Spleen (tissue), 11 donors: ENCODE results near the gene ARHGAP22. TPM values are rescaled to one million over a fixed set of nuclear protein-coding genes. Genes with fewer than 3 reads are reported as not detected.

ENCODE experiments used
- DNase-seq: peaks from one replicate; pipeline ENCODE4 v3.0.0-alpha.2; 2020
- H3K27ac ChIP-seq, 8 donors: fragments of 200-600 bp; sonication (generic) in 7 of 8; 1 replicate in 4 of 8; 2 replicates in 4 of 8; pipeline versions ENCODE4 v1.5.0 to v1.8.0; 2016 to 2021; ENCODE audit warnings: inconsistent platforms in 4 of 8, mild to moderate bottlenecking in 4 of 8, moderate library complexity in 1 of 8
- H3K27me3 ChIP-seq, 7 donors: fragments of 200-600 bp; sonication (generic) in 6 of 7; replicated peaks in 1 of 7; 1 replicate in 4 of 7; 2 replicates in 3 of 7; pipeline versions ENCODE4 v1.5.0 to v1.8.0; 2016 to 2021; ENCODE audit warnings: inconsistent platforms in 3 of 7, mild to moderate bottlenecking in 1 of 7
- H3K36me3 ChIP-seq, 6 donors: fragments of 200-600 bp; sonication (generic) in 5 of 6; 1 replicate in 4 of 6; 2 replicates in 2 of 6; pipeline versions ENCODE4 v1.5.0 to v1.8.0; 2016 to 2021; ENCODE audit warnings: inconsistent platforms in 2 of 6
- H3K4me1 ChIP-seq, 6 donors: fragments of 200-600 bp; sonication (generic) in 5 of 6; 1 replicate in 3 of 6; 2 replicates in 3 of 6; pipeline versions ENCODE4 v1.5.0 to v1.8.0; 2016 to 2021; ENCODE audit warnings: inconsistent platforms in 3 of 6
- H3K4me3 ChIP-seq, 8 donors: fragments of 200-600 bp; sonication (generic) in 7 of 8; 1 replicate in 4 of 8; 2 replicates in 4 of 8; pipeline versions ENCODE4 v1.5.0 to v1.8.0; 2016 to 2021; ENCODE audit warnings: inconsistent platforms in 4 of 8, mild to moderate bottlenecking in 4 of 8, moderate library complexity in 2 of 8
- H3K9me3 ChIP-seq, 8 donors: fragments of 200-600 bp; sonication (generic) in 7 of 8; 1 replicate in 4 of 8; 2 replicates in 4 of 8; pipeline versions ENCODE4 v1.5.0 to v1.8.0; 2016 to 2021; ENCODE audit warnings: inconsistent platforms in 4 of 8
- POLR2A ChIP-seq, 3 donors: fragments of 450-650 bp; IDR thresholded peaks; one replicate each; pipeline ENCODE4 v1.5.1; 2017; ENCODE audit warnings: antibody characterized with exemption in 3 of 3, mild to moderate bottlenecking in 1 of 3
- POLR2AphosphoS5 ChIP-seq, 3 donors: sonication (generic); formaldehyde crosslinking; IDR thresholded peaks; one replicate each; pipeline ENCODE4 v1.5.1; 2017; ENCODE audit warnings: antibody characterized with exemption in 3 of 3
- WGBS, 5 donors: extraction: QIAGEN DNeasy Blood & Tissue Kit in 3 of 5; methylation state at CpG; one replicate each; pipeline versions ENCODE4 v1.1.5 to v1.1.7; 2013 to 2018; 5-methylcytosine and 5-hydroxymethylcytosine counted together
- intact Hi-C: fragments of 100-400 bp; cut with DNase I; formaldehyde crosslinking; loops from one replicate; pipeline ENCODE4 v1.15.0; 2023; ENCODE audit warnings: low total_unique reads
- polyA plus RNA-seq, 3 donors: library from polyadenylated mRNA; stranded (reverse); fragments of 200-250 nt; gene quantifications; one replicate each; pipeline ENCODE4 v1.2.1, GENCODE V29; 2013
- total RNA-seq, 7 donors: library from RNA; depleted of rRNA in 3 of 7; stranded (reverse); fragments of >200 nt in 3 of 7; fragmentation: NEBNext Ultra II Directional in 4 of 7; extraction: Animal tissue kit (Norgen Biotek cat#: 25700) in 4 of 7; gene quantifications; one replicate each; pipeline versions ENCODE4 v1.1.0 to v1.2.1, GENCODE V29; 2016 to 2021
- TF ChIP-seq, protein P1 (sequence below), 11 experiments: fragments of 200-600 bp in 7 of 11; fragments of 450-650 bp in 4 of 11; sonication (generic) in 4 of 11; IDR thresholded peaks in 8 of 11; conservative IDR thresholded peaks in 3 of 11; 1 replicate in 7 of 11; 2 replicates in 4 of 11; pipeline versions ENCODE4 v1.4.0 to v1.8.0; 2016 to 2021; ENCODE audit warnings: antibody characterized with exemption in 11 of 11, inconsistent platforms in 4 of 11, mild to moderate bottlenecking in 1 of 11
- donor health status: healthy with polysubstance abuse.
- donor health status: DM: no; HTN: no; CAD: no; lungs with moderate emphysema.
- donor health status: DM: no; HTN: no; CAD: no.
- donor health status: Bipolar disorder and iron deficiency.
- donor health status: healthy.
- donor health status: DM: no; HTN: no; CAD: no.
- donor health status: DM: yes; HTN: yes; CAD: no.

Gene ARHGAP22
- total and polyA plus RNA-seq, 10 donors = 0.56 to 7.5 (median 3.2) TPM

DNA sequence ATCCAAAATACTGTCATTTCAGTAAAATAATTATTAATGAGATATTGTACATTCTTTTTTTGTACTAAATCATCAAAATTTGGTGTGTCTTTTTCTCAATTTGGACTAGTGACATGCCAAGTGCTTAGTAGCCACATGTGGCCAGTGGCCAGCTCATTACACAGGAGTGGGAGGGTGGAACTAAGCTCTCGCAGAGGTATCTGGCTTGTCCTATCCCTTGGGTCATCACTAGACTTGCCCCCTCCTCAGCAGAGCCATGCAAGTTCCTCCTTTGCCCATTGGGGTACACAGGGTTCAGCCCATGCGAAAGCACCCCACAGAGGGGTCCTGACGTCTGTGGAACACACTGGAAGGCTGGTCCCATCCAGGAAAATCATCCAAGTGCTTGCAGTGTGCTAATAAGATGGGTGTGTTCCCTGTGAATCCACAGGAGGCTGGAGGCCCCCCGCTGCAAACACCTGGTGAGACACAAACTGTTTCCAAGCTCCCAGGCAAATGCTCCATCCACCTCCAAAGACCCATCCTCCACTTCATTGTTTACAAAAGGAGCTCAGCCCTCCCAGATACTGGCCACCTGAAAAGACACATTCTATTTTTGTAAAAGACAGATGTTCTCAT is 1.3 kb downstream of the ARHGAP22 start:
- H3K9me3 ChIP-seq = no peaks in the 10 kb centered on the region
- intact Hi-C loops = no loop called here
- no peak overlapping the region for H3K27ac ChIP-seq
- no peak overlapping the region for H3K4me3 ChIP-seq
- no peak for DNase-seq
- peaks cover 8 to 47% (median 20%) of the 10 kb centered on the region in 6 donors for H3K4me1 ChIP-seq
- WGBS, 5 donors = 78 to 93% (median 83%) methylated on average over 4 of the region's 4 CpGs
- no peak for TF ChIP-seq POLR2AphosphoS5 (IDR thresholded peaks at IDR 0.05)
- peaks cover 0 to 52% (median 17%) of the 10 kb centered on the region in 7 donors for H3K27me3 ChIP-seq
- H3K36me3 ChIP-seq = no peaks in the 10 kb centered on the region

DNA sequence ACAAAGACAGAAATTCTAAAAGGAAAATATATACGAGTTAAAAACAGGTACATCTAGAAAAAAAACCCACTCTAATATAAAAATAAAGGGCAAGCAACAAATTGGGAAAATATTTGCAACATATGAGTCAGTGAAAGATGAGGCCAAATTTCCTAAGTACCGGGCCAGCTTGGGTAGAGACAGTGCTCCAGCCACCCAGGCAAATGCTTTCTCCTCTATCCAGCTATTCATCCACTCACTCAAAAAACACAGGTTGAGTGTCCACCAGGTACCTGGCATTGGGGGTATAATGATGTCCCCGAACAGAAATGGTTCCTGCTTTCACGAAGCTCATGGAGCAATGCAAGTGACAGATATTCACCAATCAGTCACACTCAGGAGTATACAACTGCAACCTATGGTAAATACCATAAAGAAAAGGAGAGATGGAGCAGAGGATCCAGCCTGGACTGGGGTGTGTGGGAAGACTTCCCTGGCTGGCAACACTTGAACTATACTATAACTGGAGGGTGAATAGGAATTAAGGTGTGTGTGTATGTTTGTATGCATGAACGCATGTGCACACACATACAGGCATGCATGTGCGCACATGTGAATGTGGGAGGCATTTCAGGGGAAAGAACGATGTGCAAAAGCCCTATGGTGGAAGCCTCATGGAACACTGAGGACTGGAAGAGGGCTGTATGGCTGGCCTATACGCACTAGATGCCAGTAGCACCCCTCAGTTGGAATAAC is 2.3 kb downstream of the ARHGAP22 start:
- H3K4me1 ChIP-seq = peaks cover 8 to 39% (median 17%) of the 10 kb centered on the region in 6 donors
- intact Hi-C loops = no loop called here
- no peaks in the 10 kb centered on the region for H3K36me3 ChIP-seq
- no peak for DNase-seq
- 88 to 96% (median 91%) methylated on average over 8 of the region's 8 CpGs for WGBS, 5 donors
- peaks cover 0 to 48% (median 17%) of the 10 kb centered on the region in 7 donors for H3K27me3 ChIP-seq
- TF ChIP-seq, protein P1, sequence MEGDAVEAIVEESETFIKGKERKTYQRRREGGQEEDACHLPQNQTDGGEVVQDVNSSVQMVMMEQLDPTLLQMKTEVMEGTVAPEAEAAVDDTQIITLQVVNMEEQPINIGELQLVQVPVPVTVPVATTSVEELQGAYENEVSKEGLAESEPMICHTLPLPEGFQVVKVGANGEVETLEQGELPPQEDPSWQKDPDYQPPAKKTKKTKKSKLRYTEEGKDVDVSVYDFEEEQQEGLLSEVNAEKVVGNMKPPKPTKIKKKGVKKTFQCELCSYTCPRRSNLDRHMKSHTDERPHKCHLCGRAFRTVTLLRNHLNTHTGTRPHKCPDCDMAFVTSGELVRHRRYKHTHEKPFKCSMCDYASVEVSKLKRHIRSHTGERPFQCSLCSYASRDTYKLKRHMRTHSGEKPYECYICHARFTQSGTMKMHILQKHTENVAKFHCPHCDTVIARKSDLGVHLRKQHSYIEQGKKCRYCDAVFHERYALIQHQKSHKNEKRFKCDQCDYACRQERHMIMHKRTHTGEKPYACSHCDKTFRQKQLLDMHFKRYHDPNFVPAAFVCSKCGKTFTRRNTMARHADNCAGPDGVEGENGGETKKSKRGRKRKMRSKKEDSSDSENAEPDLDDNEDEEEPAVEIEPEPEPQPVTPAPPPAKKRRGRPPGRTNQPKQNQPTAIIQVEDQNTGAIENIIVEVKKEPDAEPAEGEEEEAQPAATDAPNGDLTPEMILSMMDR (IDR thresholded peaks at IDR 0.05 in 8 of 11, conservative IDR thresholded peaks at IDR 0.05 in 3 of 11) = no peak
- no peak for TF ChIP-seq POLR2A (IDR thresholded peaks at IDR 0.05)
- no peak for TF ChIP-seq POLR2AphosphoS5 (IDR thresholded peaks at IDR 0.05)
- no peak overlapping the region for H3K4me3 ChIP-seq
- H3K27ac ChIP-seq = no peak overlapping the region
- H3K9me3 ChIP-seq = no peaks in the 10 kb centered on the region

DNA sequence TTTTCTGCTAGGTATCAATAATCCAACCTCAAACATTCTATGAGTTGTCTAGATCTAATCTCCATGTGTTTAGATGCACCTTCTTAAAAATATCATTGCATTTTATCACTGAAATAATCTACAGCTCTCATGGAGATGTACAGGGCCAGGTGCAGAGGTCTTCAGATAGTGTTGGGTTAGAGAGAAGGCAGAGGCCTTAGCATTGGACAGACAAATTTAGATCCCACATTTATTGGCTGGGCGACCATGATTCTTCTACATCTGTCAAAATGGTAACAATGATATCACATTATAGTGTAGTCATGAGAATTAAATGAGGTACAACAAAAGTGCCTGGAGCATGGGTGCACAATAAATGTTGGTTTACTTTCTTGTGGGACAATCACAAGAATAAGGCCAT is 3.1 kb downstream of the ARHGAP22 start:
- Histone ChIP-seq H3K4me1 (peaks cover 8 to 32% (median 17%) of the 10 kb centered on the region in 6 donors), H3K9me3 (no peaks in the 10 kb centered on the region), H3K27ac (no peak overlapping the region), H3K36me3 (no peaks in the 10 kb centered on the region), H3K27me3 (peaks cover 0 to 40% (median 17%) of the 10 kb centered on the region in 7 donors), H3K4me3 (no peak overlapping the region)
- no peak for DNase-seq
- WGBS, 5 donors = 82 to 100% (median 91%) methylated on average over 1 of the region's 1 CpG
- intact Hi-C loops = no loop called here
- TF ChIP-seq POLR2A (IDR thresholded peaks at IDR 0.05) (no peak), POLR2AphosphoS5 (IDR thresholded peaks at IDR 0.05) (no peak)
- TF ChIP-seq, protein P1 (IDR thresholded peaks at IDR 0.05 in 8 of 11, conservative IDR thresholded peaks at IDR 0.05 in 3 of 11) = no peak

DNA sequence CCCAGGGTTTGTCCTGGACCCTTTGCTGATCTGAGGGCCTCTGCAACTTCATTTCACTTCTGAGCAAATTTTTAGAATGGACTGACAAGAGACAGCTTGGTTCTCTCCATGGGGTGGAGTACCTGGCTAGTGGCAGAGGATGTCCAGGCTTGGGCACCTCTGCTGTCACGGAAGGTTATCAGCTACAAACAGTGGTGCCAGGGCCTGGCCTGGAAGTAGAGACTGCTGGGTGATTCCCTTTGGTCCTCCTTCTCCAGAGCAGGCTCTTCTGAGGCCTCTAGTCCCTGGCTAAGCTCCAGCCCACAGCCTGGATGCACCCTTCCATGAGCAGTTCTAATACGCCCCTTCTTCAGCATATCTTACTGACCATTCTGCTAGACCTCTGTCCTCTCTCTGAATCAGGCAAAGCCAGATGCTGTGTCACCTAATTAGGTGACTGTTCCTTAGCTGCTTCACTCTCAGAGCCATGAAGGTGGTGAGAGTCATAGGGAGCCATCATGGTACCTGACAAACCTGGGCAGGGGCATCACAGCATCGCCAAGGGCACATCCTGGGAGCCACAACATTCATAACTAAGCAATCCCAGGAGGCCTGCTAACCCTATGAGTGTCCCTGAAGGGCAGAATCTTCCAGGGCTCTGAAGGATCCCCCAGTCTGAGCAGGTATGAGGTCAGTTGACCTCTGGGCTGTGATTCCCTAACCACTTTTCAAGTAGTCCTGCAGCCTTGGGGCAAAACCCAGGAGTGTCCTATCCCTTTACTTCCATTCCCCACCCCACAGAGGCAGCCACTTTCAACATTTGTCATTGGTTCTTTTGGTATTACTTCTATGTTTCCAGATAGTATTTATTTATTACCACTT is 4.0 kb downstream of the ARHGAP22 start:
- no peak for DNase-seq
- H3K27ac ChIP-seq = no peak overlapping the region
- no peak overlapping the region for H3K4me3 ChIP-seq
- H3K36me3 ChIP-seq = no peaks in the 10 kb centered on the region
- intact Hi-C loops = no loop called here
- H3K9me3 ChIP-seq = no peaks in the 10 kb centered on the region
- WGBS, 5 donors = 85 to 96% (median 92%) methylated on average over 3 of the region's 3 CpGs
- H3K4me1 ChIP-seq = peaks cover 8 to 23% (median 16%) of the 10 kb centered on the region in 6 donors
- no peak for TF ChIP-seq POLR2AphosphoS5 (IDR thresholded peaks at IDR 0.05)
- no peak for TF ChIP-seq POLR2A (IDR thresholded peaks at IDR 0.05)
- TF ChIP-seq, protein P1 (IDR thresholded peaks at IDR 0.05 in 8 of 11, conservative IDR thresholded peaks at IDR 0.05 in 3 of 11) = no peak
- H3K27me3 ChIP-seq = peaks cover 0 to 37% (median 15%) of the 10 kb centered on the region in 7 donors
